GM18505 (cell line): ENCODE measurements around the gene NOG.

Experiments
- ATAC-seq: cut with Tn5 transposase; IDR thresholded peaks from one replicate; pipeline ENCODE4 v1.9.1; 2021; ENCODE audit not compliant: unreplicated experiment
- POLR2A ChIP-seq: IDR thresholded peaks from 4 replicates; pipeline ENCODE4 v1.6.1; 2011; ENCODE audit warnings: borderline replicate concordance; ENCODE audit not compliant: insufficient read depth, insufficient read length; ENCODE audit errors: extremely low read depth

Gene NOG

GRCh38 chr17:56587298-56587697 lies 6.2 kb upstream of the NOG start:
- TF ChIP-seq POLR2A: no peak
- ATAC-seq: no peak

DNA sequence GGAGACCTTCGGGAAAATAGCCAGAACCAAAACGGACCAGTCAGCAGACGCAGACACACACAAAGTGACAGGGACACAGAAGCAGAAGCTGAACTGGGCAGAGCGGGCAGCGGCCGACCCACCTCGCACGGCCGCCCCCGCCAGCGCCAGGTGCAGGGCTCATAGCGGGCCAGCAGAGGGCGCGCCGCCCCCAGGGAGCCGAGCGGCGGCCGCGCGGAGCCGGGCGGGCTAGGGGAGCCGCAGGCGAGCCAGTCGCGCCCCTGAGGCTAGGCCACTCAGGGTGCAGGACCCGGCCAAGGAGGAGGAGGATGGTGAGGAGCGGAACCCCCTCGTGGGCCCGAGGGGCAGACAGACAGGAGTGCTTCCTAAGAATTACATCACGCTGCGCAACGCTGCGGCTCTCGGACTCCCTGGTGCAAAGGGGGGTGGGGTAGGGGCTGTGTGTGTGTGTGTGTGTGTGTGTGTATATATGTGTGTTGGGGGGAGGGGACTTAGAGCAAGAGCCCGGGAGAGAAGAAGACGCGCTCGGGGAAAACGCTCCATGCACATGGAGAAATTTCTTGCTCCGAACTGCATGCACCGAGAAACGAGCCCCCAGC lies 913 bp upstream of the NOG start:
- no peak for TF ChIP-seq POLR2A
- ATAC-seq: peak; percentile 71

- no peak for TF ChIP-seq POLR2A
- ATAC-seq: no peak
Observed at GRCh38 chr17:56593086-56593645, 333 bp upstream of the NOG start.

DNA sequence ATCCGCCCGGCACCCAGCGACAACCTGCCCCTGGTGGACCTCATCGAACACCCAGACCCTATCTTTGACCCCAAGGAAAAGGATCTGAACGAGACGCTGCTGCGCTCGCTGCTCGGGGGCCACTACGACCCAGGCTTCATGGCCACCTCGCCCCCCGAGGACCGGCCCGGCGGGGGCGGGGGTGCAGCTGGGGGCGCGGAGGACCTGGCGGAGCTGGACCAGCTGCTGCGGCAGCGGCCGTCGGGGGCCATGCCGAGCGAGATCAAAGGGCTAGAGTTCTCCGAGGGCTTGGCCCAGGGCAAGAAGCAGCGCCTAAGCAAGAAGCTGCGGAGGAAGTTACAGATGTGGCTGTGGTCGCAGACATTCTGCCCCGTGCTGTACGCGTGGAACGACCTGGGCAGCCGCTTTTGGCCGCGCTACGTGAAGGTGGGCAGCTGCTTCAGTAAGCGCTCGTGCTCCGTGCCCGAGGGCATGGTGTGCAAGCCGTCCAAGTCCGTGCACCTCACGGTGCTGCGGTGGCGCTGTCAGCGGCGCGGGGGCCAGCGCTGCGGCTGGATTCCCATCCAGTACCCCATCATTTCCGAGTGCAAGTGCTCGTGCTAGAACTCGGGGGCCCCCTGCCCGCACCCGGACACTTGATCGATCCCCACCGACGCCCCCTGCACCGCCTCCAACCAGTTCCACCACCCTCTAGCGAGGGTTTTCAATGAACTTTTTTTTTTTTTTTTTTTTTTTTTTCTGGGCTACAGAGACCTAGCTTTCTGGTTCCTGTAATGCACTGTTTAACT lies 1.0 kb downstream of the NOG start:
- no peak for ATAC-seq
- no peak for TF ChIP-seq POLR2A

- ATAC-seq: no peak
- no peak for TF ChIP-seq POLR2A
Observed at GRCh38 chr17:56595108-56595418, 1.6 kb downstream of the NOG start.

GRCh38 chr17:56595831-56596690 lies 2.6 kb downstream of the NOG start:
- TF ChIP-seq POLR2A: no peak

DNA sequence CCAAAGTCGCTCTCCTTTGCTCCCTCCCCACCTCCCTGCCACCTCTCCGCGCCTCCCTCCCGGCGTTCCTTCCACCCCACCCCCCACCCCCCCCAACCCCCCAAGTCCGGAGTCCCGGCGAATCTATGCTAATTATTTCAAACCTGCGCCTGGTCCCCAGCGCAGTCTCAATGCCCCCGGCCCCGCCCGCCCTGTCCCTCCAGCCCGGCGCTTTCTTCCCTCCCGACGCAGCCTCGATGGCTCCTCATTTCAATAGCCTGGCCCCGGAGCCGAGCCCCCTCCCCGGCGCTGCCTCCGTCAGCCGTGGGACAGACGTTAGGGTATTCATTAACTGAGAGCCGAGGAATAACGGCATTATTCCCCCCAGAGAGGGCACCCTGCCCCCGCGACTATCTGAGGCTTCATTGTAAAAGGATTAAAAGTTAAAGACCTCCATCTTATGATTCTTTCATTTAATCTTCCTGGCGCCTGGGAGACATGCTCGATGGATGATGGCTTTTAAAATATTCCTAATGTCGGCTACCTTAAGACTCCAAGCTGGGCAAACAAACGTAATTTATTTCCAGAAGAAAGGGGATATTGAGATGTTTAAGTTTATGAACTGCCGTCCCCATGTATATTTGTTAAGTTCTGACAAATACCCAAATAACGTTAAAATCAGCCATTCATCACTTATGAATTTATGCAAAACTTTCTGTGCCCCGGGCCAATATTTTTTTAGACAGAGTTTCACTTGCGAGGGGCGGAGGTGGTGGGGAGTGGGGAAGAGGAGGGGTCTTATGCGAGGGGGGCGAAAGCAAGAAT lies 3.4 kb downstream of the NOG start:
- no peak for ATAC-seq
- no peak for TF ChIP-seq POLR2A

More at GRCh38 chr17:56595831-56596690, 2.6 kb downstream of the NOG start:
- ATAC-seq: no peak

DNA sequence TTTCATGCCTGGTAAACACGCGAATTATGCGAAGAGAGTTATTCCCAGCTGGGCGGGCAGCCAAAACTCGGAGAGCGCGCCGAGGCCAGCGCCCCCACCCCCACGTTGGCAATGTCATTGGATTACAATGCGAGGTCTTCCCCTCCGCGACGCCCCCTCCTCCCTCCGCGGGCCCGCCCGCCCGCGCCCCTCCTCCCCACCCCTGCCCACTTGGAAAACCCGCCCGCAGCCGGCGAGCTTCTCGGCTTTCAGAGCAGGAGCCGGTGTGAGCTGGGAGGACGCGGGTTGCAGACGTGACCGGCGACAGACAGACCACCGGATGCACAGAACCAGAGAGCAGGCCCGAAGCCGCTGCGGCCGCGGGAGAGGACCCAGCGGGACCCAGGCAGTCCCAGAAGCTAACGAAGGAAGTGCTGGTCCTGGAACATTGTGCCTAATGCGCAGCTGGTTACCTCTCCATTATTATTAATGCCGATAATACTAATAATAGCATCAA lies 4.0 kb downstream of the NOG start:
- no peak for TF ChIP-seq POLR2A
- no peak for ATAC-seq

DNA sequence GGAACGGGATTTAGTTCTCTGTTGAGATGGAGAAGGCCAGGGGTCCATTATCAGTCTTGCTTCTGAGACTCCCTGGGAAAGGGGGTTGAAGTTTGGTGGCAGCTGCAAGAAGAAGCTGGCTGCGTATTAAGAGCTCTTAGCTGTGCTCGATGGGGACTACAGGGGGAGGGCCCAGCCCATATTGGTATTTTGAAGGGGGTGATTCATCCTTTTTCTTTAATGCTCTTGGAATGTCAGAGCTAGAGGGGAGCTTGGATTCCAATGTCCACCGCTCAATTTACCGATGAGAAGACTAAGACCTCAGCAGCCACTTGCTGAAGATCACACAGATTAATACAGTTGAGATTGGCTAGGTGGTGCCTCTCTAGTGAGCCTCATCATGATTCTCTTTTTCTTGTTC lies 5.0 kb downstream of the NOG start:
- no peak for ATAC-seq
- no peak for TF ChIP-seq POLR2A

DNA sequence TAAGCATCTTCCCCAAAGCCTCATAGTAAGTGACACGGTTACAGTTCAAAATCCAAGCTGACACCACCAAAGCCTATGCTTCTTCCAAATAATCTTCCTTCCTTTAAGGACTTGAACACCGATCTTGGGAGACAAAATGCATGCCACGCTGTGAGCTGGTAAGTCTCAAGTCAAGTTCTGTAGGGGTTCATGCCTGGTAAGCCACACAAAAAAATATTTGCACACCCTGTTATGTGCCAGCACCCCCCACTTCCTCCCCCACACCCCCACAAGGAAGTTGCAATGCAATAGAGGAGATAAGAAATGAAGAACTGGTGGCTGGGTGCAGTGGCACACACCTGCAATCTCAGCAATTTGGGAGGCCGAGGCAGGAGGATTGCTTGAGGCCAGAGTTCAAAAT lies 5.6 kb downstream of the NOG start:
- no peak for ATAC-seq
- TF ChIP-seq POLR2A: no peak

- no peak for ATAC-seq
Observed at GRCh38 chr17:56599566-56599965, 6.1 kb downstream of the NOG start.

DNA sequence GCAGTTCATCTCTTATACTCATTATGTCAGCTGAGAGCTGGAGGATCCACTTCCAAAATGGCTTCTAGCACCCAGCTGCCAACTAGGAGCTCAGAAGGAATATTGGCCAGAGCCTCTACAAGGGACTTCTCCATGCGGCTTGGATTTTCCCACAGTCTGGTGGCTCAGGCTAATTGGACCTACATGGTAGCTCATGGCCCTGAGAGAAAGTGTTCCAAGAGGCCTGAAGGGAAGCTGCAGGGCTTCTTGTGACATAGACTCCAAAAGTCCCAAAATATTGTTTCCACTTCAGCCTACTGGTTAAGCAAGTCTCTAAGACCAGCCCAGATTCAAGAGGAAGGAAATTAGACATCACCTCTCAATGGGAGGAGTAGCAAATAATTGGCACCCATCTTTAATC lies 6.8 kb downstream of the NOG start:
- no peak for TF ChIP-seq POLR2A
- ATAC-seq: no peak

More at GRCh38 chr17:56599566-56599965, 6.1 kb downstream of the NOG start:
- no peak for TF ChIP-seq POLR2A
